Cortex of kidney (tissue), 1 donor: ENCODE results near the gene TENM4.
"Not testable (repeated sequence)": the region's sequence is repeated elsewhere in the genome, so short reads cannot be mapped to it uniquely, and the experiment has no call there.

Experiments
- DNase-seq: peaks from one replicate; lab custom pipeline; 2025; lab: John Stamatoyannopoulos, UW

Gene TENM4

DNA sequence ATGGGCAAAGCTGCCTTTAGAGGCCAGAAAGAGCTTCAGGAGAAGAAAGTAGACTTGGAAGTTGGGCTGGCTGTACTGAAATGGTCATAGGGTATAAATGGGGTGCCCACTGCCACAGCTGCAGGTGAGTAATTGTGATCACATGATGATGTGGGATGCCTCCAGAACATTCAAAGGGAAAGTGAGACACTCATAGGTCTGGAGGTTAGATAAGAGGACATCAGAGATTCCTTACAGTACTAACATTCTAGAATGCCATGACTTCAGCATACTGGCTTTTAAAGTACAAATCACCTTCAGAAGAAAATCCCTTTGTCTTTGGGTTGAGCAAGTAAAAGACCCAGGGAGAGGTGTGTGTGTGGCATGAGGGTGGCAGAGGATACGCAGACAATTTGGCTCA lies 419.2 kb downstream of the TENM4 start:
- DNase-seq: no peak

DNA sequence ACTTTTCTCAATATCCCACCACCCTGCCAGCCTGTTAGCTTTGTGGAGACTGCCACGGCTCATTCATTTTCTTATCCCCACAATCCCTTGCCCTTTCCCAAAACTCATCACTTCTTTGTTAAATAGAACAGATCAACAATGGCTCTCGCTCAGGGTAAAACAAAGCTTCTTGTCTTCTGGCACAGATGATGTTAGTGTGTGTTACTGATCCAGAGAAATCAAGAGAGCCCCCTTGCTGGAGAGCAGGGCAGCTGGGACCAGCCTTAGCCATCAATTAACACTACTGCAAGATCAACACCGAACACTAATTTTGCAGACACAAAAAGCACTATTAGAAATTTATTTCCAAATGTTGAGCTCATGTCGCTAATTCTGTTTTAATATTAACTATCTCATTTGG lies 420.9 kb downstream of the TENM4 start:
- DNase-seq: no peak

DNA sequence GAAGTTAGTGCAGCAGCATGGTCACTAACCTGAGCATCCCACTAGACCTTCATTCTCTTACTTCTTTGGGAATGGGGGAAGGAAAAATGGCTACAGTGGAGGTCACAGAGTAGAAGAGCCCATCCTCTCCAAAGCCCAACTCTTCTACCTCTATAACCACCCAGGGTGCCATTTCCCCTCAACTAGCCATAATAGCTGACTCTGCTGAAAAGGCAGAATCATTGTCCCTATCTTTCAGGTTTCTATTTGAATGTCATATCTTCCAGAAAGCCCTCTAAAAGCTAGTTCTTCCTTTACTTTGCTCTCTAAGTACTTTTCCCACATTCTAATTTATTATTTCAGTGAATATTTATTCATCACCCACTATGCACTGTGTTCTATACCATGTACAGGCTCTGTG lies 421.6 kb downstream of the TENM4 start:
- no peak for DNase-seq

DNA sequence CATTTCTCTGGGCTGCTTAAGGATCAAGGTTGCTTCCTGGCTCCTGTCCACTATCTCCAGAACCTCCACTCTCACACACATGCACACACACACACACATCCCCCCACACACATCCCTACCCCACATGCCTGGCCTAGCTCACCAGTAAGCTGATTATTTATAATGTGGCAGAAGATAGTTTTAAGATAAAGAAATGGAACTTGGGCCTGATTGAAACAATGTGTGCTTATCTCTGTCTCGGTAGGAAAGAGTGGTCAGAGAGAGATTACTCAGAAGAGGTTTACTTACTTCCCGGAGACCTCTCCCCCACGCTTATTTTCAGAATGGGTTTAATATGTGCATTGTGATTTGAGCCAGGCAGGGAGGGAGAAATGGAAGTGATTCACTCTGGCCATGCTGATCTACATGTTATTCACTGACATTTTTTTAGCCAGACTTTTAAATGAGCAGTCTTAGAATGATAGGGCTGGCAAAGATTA lies 422.4 kb downstream of the TENM4 start:
- no peak for DNase-seq

DNA sequence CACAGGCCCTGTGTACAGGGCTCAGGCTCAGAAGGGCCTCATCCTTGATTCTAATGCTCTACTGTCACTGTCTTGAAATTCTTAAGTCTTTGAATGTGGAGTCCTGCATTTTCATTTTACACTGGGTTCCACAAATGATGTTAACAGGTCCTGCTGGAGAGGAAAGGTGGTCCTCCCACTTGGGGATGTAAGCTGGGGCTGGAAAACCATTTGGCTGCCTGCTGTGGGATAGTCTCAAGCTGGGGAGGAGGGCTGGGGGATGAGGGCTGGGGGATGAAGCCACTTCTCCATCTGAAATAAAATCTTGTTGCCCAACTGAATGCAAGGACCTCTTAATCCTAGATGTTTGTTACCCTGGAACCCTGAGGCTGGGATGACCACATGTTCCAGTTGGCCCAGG lies 423.0 kb downstream of the TENM4 start:
- DNase-seq: no peak

DNA sequence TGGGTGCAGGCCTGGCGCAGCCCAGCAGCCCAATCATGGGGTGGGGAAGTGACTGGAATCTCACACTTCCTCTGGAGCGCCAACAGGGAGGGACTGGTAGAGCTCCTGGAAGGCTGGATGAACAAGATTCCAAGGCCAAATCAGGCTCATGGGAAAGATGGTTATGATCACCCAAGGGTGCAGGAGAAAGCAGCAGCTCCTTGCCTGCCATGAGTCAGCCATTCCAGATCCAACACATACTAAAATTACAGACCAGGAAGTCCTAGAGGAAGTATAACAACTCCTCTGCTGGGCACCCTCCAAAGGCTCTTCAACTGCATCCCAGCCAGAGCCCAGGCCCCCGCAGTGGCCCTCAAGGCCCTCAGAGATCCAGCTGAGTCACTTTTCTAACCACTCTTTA lies 427.3 kb downstream of the TENM4 start:
- no peak for DNase-seq

DNA sequence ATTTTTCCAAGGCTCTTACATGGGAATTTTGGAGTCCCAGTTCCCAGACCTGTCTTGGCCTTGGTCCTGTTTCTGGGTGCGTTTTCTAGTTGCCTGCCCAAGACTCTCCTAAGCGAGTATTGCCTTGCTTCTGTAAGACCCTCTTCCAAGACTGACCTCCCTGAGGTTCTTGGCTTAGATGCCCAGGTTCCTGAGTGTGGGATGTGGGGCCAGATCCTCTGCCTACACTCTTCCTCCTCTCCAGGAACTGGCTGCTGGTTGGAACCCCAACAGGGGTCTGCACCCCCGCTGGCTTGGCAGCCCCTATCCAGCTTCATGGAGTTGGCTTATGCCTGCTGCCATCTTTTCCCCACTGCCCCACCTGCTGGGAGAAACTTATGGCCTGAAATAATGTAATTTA lies 429.5 kb downstream of the TENM4 start:
- no peak for DNase-seq

DNA sequence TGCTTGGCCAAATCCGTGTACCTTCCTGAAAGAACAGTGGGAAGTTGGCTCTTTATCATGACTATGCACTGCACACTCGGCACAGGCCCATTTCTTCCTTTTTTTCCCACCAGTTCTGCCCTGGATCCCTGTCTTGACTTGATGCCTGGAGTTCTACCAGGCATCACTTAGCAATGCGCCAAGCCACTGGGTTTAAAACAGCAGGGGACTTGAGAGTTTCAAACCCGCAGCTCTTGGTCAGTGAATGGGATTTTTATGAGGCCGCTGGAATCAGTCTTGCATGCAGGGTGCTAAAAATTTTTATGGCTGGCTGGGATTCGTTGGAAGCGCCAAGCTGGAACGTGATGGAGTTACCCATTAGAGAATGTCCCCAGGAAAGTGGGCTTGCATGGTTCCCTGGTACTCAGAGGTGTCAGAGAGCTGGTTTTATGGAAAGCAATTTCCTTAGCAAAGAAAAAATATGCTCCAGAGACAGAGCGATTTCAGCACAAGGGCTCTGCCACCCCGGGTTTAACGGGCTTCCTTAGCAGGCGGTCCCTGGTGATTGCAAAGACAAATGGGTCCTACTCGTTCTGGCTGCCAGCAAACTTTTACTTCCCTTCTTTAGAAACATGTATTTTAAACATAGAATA lies 432.9 kb downstream of the TENM4 start:
- no peak for DNase-seq

DNA sequence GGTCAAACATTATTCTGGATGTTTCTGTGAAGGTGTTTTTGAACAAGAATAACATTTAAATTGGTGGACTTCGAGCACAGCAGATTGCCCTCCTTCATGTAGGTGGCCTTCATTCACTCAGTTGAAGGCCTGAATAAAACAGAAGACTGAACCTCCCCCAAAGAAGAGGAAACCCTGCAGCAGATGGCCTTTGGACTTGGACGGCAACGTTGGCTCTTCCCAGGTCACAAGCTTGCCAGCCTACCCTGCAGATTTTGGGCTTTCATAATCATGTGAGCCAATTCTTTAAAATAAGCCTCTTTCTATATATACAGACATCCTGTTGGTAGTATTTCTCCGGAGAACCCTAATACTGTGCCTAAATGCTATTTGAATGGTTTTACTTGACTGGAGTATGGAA lies 434.0 kb downstream of the TENM4 start:
- no peak for DNase-seq

DNA sequence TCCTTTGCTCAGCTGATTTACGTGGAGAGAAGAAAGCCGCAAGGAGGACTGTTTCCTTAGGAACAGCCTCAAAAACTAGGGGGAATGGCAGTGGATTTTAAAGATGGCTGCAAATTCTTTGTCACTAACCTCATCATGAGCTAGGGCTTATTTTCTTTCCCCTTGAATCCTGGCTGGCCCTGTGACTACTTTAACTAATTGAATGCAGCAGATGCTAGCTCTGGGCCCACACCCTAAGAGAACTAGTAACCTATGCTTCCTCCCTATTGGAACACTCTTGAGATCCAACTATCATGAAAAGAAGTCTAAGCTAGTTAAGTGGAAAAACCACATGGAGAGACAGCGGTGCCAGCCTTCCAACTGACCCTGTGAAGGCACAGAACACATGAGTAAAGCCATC lies 444.8 kb downstream of the TENM4 start:
- no peak for DNase-seq

DNA sequence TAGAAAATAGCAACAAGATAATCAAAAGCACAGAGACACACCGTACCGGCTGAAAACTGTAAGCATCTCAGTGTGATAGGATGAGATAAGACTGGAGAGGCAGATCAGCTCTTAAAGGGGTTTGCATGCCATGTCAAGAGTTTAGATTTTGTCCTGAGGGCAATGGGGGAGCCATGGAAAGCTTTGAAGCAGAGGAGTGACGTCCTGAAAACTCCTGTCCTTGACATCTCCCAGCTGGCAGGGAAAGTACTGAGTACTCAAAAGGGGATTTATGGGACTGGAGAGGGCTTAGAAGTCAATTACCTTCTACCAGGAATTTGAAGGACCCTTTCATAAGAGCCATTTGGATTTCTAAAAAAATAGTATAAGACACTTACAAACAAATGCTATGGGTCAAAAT lies 445.7 kb downstream of the TENM4 start:
- no peak for DNase-seq

DNA sequence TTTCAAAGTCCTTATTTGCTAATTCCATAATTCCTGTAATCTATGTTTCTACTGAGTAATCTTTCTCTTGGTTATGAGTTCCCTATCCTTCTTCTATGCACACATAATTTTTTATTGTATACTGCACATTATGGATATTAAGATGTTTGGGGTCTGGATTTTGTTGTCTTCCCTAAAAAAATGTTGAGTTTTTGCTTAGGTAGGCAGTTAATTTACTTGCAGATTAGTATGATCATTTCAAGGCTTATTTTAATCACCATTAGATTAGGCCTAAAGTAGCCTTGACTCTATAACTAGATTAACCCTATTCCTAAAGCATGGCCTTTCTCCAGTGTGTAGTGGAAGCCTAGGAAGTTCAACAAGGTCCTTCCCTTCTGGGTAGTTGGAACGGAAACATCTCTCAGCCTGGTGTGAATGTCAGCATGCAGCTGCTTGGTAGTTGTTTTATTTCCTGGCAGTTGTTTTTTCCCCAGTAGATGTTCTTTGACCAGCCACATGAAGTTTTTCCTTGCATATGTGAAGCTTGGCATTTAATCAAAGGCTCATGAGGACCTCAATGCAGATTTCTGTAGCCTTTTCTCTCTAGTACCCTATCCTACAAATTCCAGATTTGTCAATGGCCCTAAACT lies 446.9 kb downstream of the TENM4 start:
- DNase-seq: no peak

DNA sequence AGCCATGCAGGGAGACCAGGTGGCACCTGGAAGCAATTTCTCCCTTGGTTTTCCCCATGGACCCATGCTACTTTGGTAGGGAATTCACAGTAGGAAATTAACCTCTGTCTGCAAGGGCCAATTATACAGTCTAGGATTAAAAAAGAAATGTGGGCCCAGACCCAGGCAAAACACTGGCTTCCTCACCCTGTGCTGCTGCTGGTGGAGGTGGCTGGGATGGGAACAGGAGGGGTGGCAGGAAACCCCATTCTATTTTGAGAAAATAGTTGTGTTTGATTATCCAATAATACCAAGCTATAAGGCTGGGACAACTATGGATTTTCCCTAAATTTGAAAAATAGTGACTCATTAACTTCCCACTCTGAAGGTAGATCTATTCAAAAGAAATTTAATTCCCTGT lies 449.1 kb downstream of the TENM4 start:
- no peak for DNase-seq

DNA sequence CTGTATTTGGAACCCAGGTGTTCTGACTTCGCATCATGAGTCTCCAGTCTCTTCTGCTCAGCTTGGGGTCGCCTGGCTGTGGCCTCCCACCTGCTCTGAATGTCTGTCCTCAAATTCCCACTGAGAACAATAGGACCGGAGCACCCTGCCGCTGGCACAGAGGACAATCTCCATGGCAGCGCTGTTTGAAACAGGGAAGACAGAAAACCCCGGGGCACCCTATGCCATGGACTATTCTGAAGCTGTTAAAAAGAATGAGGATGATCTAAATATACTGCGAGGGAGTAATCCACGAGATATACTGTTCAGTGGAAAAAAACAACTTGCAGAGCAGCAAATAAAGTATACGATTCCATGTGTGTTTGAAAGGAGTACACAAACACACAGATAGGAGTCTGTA lies 450.6 kb downstream of the TENM4 start:
- DNase-seq: no peak

DNA sequence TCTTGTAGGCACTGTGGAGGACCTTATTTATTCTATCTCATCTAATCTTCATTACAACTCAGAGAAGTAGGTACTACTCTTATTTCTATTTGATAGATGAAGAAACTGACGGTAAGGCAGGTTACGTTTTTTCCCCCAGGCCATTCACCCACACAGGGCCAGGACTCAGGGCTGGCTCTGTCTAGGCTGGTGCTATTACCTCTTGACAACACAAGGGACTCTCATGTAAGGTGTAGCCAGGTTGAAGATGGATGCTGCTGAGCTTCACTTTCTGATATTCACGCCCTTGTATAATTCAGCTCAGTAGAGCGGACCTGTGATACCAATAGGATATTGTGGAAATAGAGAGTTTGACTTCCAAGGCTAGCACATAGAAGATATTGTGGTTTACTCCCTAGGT lies 453.1 kb downstream of the TENM4 start:
- no peak for DNase-seq

DNA sequence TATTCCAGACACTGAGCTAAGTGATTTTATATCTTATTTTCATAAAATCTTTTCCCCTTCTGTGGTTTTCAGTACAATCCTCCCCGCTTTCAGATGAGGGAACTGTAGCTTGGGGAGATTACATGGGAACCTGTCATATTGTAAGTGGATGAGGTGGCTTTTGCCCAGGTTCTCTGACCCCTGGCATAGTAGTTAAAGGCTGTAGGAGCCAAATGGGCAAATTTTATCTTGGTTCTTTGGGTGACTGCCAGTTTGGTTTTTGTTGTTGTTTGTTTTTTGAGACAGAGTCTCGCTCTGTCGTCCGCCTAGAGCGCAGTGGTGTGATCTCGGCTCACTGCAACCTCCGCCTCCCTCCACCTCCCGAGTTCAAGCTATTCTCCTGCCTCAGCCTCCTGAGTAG lies 454.5 kb downstream of the TENM4 start:
- DNase-seq: no peak

DNA sequence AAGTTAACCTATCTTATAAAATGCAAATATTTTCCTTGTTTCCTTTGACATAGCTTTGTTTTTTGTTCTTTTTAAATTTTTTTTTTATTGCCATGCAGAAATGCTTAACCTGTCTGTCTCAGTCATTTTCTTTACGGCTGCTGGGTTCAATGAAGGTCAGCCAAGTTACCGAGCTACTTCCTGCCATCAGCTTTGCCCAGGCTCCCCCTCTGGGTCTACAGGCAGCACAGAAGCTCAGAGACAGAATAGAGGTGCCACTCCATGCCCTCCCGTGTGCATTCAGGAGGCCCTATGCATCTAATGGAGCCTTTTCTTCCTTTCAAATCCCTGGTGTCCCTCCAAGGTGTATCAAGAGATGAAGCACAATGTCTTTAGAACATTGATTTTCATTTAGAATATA lies 455.2 kb downstream of the TENM4 start:
- DNase-seq: no peak

DNA sequence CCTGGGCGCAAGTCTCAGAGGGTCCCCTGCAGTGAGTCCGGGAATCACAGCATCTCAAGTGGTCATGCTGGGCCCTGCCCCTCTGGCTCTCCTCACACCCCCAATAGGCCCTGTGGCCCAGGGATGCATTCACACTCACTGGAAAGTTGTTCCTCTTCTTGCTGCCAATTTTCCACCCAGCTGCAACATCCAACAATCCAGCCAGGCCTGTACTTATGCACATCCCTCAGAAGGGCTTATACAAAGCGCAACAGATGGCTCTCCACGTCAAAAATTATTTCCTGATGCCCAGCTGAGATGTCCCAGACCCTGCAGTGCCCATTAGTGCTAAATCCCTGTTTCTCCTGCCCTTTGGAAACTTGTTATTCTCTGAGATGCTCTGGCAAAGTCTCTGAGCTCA lies 458.4 kb downstream of the TENM4 start:
- no peak for DNase-seq

DNA sequence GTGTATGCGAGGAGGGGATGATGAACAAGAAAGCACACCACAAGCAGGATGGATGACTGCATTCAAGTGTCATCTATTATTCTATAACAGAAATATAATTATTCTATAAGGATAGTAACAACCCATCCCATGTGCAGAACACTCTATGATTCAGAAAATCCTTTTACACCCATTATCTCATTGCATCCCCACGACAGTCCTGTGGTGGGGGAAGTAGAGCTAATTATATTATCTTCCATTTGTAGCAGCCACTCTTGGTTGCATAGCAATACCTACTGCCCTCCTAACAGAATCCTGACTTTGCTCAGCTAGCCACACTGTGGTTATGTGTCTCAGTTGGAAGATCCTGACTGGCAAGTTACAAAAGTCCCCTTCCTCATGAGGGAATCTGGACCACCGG lies 459.7 kb downstream of the TENM4 start:
- no peak for DNase-seq

DNA sequence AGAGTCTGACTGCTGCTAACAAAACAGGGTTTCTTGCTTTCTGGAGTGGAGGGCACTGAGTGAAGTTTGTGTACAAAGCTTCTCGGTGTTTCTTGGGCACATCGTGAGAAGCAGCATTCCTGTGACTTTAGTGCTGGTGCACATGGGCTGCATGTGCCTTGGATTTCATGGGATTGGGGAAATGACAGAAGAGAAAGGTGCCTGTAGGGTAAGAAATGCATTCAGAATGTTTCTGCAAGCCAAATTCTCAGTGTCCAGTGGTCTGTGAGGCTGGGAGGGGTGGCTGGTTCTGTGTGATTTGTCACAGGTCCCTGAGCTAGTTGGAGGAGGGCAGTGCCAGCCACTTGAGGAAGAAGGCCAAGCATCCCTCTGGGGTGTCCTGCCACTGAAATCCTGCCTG lies 462.0 kb downstream of the TENM4 start:
- no peak for DNase-seq

DNA sequence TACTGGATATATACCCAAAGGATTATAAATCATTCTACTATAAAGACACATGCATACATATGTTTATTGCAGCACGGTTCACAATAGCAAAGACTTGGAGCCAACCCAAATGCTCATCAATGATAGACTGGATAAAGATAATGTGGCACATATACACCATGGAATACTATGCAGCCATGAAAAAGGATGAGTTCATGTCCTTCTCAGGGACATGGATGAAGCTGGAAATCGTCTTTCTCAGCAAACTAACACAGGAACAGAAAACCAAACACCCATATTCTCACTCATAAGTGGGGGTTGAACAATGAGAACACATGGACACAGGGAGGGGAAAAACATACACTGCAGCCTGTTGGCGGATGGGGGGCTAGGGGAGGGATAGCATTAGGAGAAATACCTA lies 463.0 kb downstream of the TENM4 start:
- DNase-seq: not testable (repeated sequence)

DNA sequence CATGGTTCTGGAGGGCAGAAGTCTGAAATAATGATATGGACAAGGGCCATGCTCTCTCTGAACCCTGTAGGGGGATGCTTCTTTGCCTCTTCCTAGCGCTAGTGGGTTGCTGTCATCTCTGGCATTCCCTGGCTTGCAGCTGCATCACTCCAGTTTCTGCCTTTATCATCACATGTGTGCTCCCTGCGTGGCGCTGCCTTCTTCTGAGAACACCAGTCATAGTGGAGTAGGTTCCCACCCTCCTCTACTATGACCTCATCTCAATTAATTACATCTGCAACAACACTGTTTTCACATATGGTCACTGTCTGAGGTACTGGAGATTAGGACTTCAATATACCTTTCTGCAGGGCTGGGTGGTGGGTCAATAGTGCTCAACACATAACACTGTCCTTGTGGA lies 463.8 kb downstream of the TENM4 start:
- DNase-seq: no peak

DNA sequence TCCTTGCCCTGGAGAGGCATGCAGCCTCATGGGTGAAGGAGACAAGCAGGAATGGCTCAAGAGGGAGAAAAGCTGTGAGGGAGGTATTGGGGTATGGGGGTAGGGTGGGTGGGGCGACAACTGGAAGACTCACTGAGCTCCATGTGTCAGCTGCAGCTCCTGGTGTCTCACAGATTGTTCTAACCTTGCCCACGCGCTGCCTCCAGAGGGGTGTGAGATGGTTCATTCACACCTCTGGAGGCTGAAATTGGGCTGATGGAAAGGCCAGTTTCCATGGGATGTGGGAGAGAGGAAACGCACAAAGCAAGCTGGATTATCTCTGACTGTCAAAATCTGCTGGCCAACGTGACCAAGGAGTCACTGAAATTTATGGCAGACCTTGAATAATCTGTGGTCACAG lies 465.7 kb downstream of the TENM4 start:
- DNase-seq: no peak

DNA sequence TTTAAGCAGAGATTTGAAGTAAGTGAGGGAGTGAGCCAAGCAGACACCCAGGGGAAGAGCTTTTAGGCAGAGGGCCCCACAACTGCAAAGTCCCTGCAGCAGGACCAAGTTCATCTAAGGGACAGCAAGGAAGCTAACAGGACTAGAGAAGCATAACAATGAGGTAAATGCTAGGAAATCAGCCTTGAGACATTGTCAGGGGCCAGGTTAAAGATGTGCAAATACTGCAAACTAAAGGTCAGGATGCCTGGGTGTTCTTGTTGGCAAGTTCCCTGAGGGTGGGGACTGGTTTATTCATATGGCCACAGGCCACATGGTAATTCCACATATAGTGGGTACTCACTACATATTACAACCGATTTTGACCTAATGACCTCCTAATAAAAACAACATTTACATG lies 467.0 kb downstream of the TENM4 start:
- no peak for DNase-seq
